CD4-positive, alpha-beta memory T cell (primary cell): ENCODE measurements around the gene SIL1. TPM values are rescaled to one million over a fixed set of nuclear protein-coding genes. Genes with fewer than 3 reads are reported as not detected.
A peak's percentile ranks its signal among the peaks of the same experiment; 100 is the strongest.
"Not testable (repeated sequence)": the region's sequence is repeated elsewhere in the genome, so short reads cannot be mapped to it uniquely, and the experiment has no call there.

Source experiments
- CTCF ChIA-PET: fragments of 350-600 bp; sonication (Branson Sonifier 250); formaldehyde crosslinking; loops from one replicate; lab custom pipeline; 2021; ENCODE audit warnings: inconsistent platforms; ENCODE audit not compliant: partially characterized antibody; lab: Charles Lee
- POLR2A ChIA-PET: fragments of 350-600 bp; sonication (Branson Sonifier 250); formaldehyde crosslinking; loops from one replicate; lab custom pipeline; 2021; ENCODE audit not compliant: partially characterized antibody; lab: Charles Lee
- DNase-seq, 5 donors: peaks; one replicate each; pipeline versions ENCODE4 v3.0.0 to v3.0.0-alpha.2; 2020 to 2022; ENCODE audit warnings: mixed read lengths in 1 of 5
- H3K27ac ChIP-seq: one replicate; pipeline ENCODE4 v1.7.0; 2013; ENCODE audit warnings: low read depth, low read length
- H3K27me3 ChIP-seq: 2 replicates; pipeline ENCODE4 v1.7.0; 2013; ENCODE audit warnings: mild to moderate bottlenecking, low read length, moderate library complexity; ENCODE audit not compliant: insufficient read depth
- H3K36me3 ChIP-seq: 2 replicates; pipeline ENCODE4 v1.7.0; 2013; ENCODE audit warnings: mild to moderate bottlenecking, low read length, moderate library complexity; ENCODE audit not compliant: insufficient read depth
- H3K4me1 ChIP-seq: 2 replicates; pipeline ENCODE4 v1.7.0; 2013; ENCODE audit warnings: mild to moderate bottlenecking, low read length, moderate library complexity; ENCODE audit not compliant: insufficient read depth
- H3K4me3 ChIP-seq, 2 donors: one replicate each; pipeline ENCODE4 v1.7.0; 2013; ENCODE audit warnings: low read length in 2 of 2, mild to moderate bottlenecking in 1 of 2
- H3K9me3 ChIP-seq, 2 donors: one replicate each; pipeline ENCODE4 v1.7.0; 2013; ENCODE audit warnings: low read length in 2 of 2, control low read depth in 1 of 2; ENCODE audit not compliant: control insufficient read depth in 1 of 2
- H3K27ac Mint-ChIP-seq, 7 donors: one replicate each; pipeline ENCODE4 v1.8.0; 2020 to 2021; ENCODE audit warnings: mixed read lengths in 7 of 7, mild to moderate bottlenecking in 6 of 7, inconsistent platforms in 3 of 7, moderate library complexity in 3 of 7
- H3K27me3 Mint-ChIP-seq, 2 donors: one replicate each; pipeline ENCODE4 v1.8.0; 2020 to 2021; ENCODE audit warnings: mixed read lengths in 2 of 2
- H3K36me3 Mint-ChIP-seq, 2 donors: one replicate each; pipeline ENCODE4 v1.8.0; 2020 to 2021; ENCODE audit warnings: mixed read lengths in 2 of 2, inconsistent platforms in 1 of 2, mild to moderate bottlenecking in 1 of 2
- H3K4me1 Mint-ChIP-seq, 4 donors: one replicate each; pipeline ENCODE4 v1.8.0; 2020 to 2021; ENCODE audit warnings: mixed read lengths in 4 of 4, mild to moderate bottlenecking in 1 of 4
- H3K4me3 Mint-ChIP-seq, 8 donors: one replicate each; pipeline ENCODE4 v1.8.0; 2020 to 2021; ENCODE audit warnings: mixed read lengths in 8 of 8, mild to moderate bottlenecking in 7 of 8, moderate library complexity in 6 of 8, inconsistent platforms in 3 of 8
- H3K9me3 Mint-ChIP-seq, 8 donors: one replicate each; pipeline ENCODE4 v1.8.0; 2020 to 2021; ENCODE audit warnings: mixed read lengths in 8 of 8, mild to moderate bottlenecking in 5 of 8, inconsistent platforms in 3 of 8, moderate library complexity in 1 of 8
- intact Hi-C: fragments of 100-400 bp; cut with micrococcal nuclease; formaldehyde crosslinking; loops from one replicate; pipeline ENCODE4 v1.15.1; 2023
- polyA plus RNA-seq, 2 donors: library from polyadenylated mRNA; unstranded; fragments of 300-500 nt; fragmentation: Illumina TruSeq; gene quantifications; one replicate each; pipeline ENCODE4 v1.2.3, GENCODE V29; 2021
- total RNA-seq, 2 experiments: library from RNA; stranded (reverse); gene quantifications; one replicate each; pipeline ENCODE4 v1.2.3, GENCODE V29; 2021

The SIL1 gene
- total and polyA plus RNA-seq, 4 experiments from 2014 or later: 12.2 to 16.7 (median 14.4) TPM

- intact Hi-C loops: no loop called here
- H3K27me3 Mint-ChIP-seq: no peaks in the 10 kb centered on the region
- no peak overlapping the region for H3K4me3 Mint-ChIP-seq
- CTCF ChIA-PET: no interaction called here
- DNase-seq: no peak
- H3K4me3 ChIP-seq: no peak overlapping the region
- peaks cover 5 to 11% of the 10 kb centered on the region in 2 donors for H3K36me3 Mint-ChIP-seq
- H3K27ac ChIP-seq: no peak overlapping the region
- H3K9me3 Mint-ChIP-seq: no peaks in the 10 kb centered on the region
- no peak overlapping the region for H3K27ac Mint-ChIP-seq
- POLR2A ChIA-PET: no interaction called here
- H3K4me1 Mint-ChIP-seq: peaks cover 4 to 19% (median 12%) of the 10 kb centered on the region in 4 donors
- H3K27me3 ChIP-seq: no peaks in the 10 kb centered on the region
- H3K9me3 ChIP-seq: no peaks in the 10 kb centered on the region
- H3K4me1 ChIP-seq: no peaks in the 10 kb centered on the region
- no peaks in the 10 kb centered on the region for H3K36me3 ChIP-seq
These were observed 16.2 kb downstream of the SIL1 start for GRCh38 chr5:139181835-139182452.

GRCh38 chr5:139181322-139181730 is 16.8 kb downstream of the SIL1 start:
- peaks cover 3 to 8% of the 10 kb centered on the region in 2 donors for H3K36me3 Mint-ChIP-seq
- no peak overlapping the region for H3K4me3 Mint-ChIP-seq
- no peaks in the 10 kb centered on the region for H3K9me3 Mint-ChIP-seq
- ChIA-PET POLR2A (no interaction called here), CTCF (no interaction called here)
- no peaks in the 10 kb centered on the region for H3K27me3 Mint-ChIP-seq
- no peak overlapping the region for H3K4me3 ChIP-seq
- H3K4me1 ChIP-seq: no peaks in the 10 kb centered on the region
- no peaks in the 10 kb centered on the region for H3K36me3 ChIP-seq
- H3K9me3 ChIP-seq: no peaks in the 10 kb centered on the region
- intact Hi-C loops: no loop called here
- no peaks in the 10 kb centered on the region for H3K27me3 ChIP-seq
- no peak for DNase-seq
- no peak overlapping the region for H3K27ac ChIP-seq
- peaks cover 4 to 19% (median 12%) of the 10 kb centered on the region in 4 donors for H3K4me1 Mint-ChIP-seq
- peak overlapping the region in 1 of 7 donors; percentile 63 for H3K27ac Mint-ChIP-seq

- H3K27ac Mint-ChIP-seq: no peak overlapping the region
These were observed 17.3 kb downstream of the SIL1 start for GRCh38 chr5:139180850-139181249.

GRCh38 chr5:139179778-139180513 is 18.2 kb downstream of the SIL1 start:
- DNase-seq, intact Hi-C loops: not testable (repeated sequence)
- peak overlapping the region in 1 of 8 donors; percentile 43 for H3K4me3 Mint-ChIP-seq

More at GRCh38 chr5:139180850-139181249, 17.3 kb downstream of the SIL1 start:
- H3K27me3 Mint-ChIP-seq: no peaks in the 10 kb centered on the region
- H3K36me3 Mint-ChIP-seq: peaks cover 6 to 11% of the 10 kb centered on the region in 2 donors
- Histone ChIP-seq H3K27ac (no peak overlapping the region), H3K9me3 (no peaks in the 10 kb centered on the region), H3K36me3 (no peaks in the 10 kb centered on the region), H3K4me3 (no peak overlapping the region), H3K4me1 (no peaks in the 10 kb centered on the region), H3K27me3 (no peaks in the 10 kb centered on the region)
- CTCF ChIA-PET: no interaction called here
- no peak for DNase-seq
- intact Hi-C loops: no loop called here
- POLR2A ChIA-PET: no interaction called here
- peaks cover 4 to 19% (median 12%) of the 10 kb centered on the region in 4 donors for H3K4me1 Mint-ChIP-seq
- no peaks in the 10 kb centered on the region for H3K9me3 Mint-ChIP-seq
- no peak overlapping the region for H3K4me3 Mint-ChIP-seq

GRCh38 chr5:139178935-139179334 is 19.2 kb downstream of the SIL1 start:
- DNase-seq: no peak
- H3K9me3 Mint-ChIP-seq: peaks cover 0 to 7% (median 0%) of the 10 kb centered on the region in 8 donors
- H3K4me1 Mint-ChIP-seq: peaks cover 7 to 24% (median 16%) of the 10 kb centered on the region in 4 donors
- no peaks in the 10 kb centered on the region for H3K27me3 ChIP-seq
- H3K4me3 Mint-ChIP-seq: no peak overlapping the region
- POLR2A ChIA-PET: no interaction called here
- H3K9me3 ChIP-seq: no peaks in the 10 kb centered on the region
- peaks cover 11 to 15% of the 10 kb centered on the region in 2 donors for H3K36me3 Mint-ChIP-seq
- H3K36me3 ChIP-seq: no peaks in the 10 kb centered on the region
- H3K27ac ChIP-seq: no peak overlapping the region
- H3K4me3 ChIP-seq: no peak overlapping the region
- CTCF ChIA-PET: no interaction called here
- no peak overlapping the region for H3K27ac Mint-ChIP-seq
- intact Hi-C loops: no loop called here
- no peaks in the 10 kb centered on the region for H3K4me1 ChIP-seq
- H3K27me3 Mint-ChIP-seq: no peaks in the 10 kb centered on the region

More at GRCh38 chr5:139179778-139180513, 18.2 kb downstream of the SIL1 start:
- H3K27me3 ChIP-seq, H3K9me3 ChIP-seq, H3K27ac Mint-ChIP-seq, H3K4me3 ChIP-seq, H3K27ac ChIP-seq, POLR2A ChIA-PET, H3K27me3 Mint-ChIP-seq, H3K36me3 ChIP-seq, CTCF ChIA-PET, H3K9me3 Mint-ChIP-seq, H3K4me1 ChIP-seq: not testable (repeated sequence)
- peaks cover 7 to 24% (median 16%) of the 10 kb centered on the region in 4 donors for H3K4me1 Mint-ChIP-seq
- peaks cover 11 to 15% of the 10 kb centered on the region in 2 donors for H3K36me3 Mint-ChIP-seq

GRCh38 chr5:139178589-139178917 is 19.6 kb downstream of the SIL1 start:
- intact Hi-C loops: no loop called here
- Mint-ChIP-seq H3K27ac (no peak overlapping the region), H3K4me1 (peaks cover 7 to 24% (median 16%) of the 10 kb centered on the region in 4 donors), H3K4me3 (no peak overlapping the region), H3K36me3 (peaks cover 11 to 15% of the 10 kb centered on the region in 2 donors), H3K9me3 (peaks cover 0 to 9% (median 0%) of the 10 kb centered on the region in 8 donors), H3K27me3 (no peaks in the 10 kb centered on the region)
- no peak for DNase-seq
- ChIA-PET POLR2A (no interaction called here), CTCF (no interaction called here)
- no peaks in the 10 kb centered on the region for H3K9me3 ChIP-seq
- no peaks in the 10 kb centered on the region for H3K36me3 ChIP-seq
- H3K4me1 ChIP-seq: no peaks in the 10 kb centered on the region
- H3K27me3 ChIP-seq: no peaks in the 10 kb centered on the region
- H3K4me3 ChIP-seq: no peak overlapping the region
- H3K27ac ChIP-seq: no peak overlapping the region

GRCh38 chr5:139177809-139178588 is 20.2 kb downstream of the SIL1 start:
- POLR2A ChIA-PET: no interaction called here
- H3K36me3 Mint-ChIP-seq: peaks cover 10 to 15% of the 10 kb centered on the region in 2 donors
- DNase-seq: no peak
- Histone ChIP-seq H3K4me3 (no peak overlapping the region), H3K27ac (no peak overlapping the region), H3K9me3 (no peaks in the 10 kb centered on the region), H3K27me3 (no peaks in the 10 kb centered on the region), H3K36me3 (no peaks in the 10 kb centered on the region), H3K4me1 (no peaks in the 10 kb centered on the region)
- CTCF ChIA-PET: no interaction called here
- intact Hi-C loops: no loop called here
- H3K27me3 Mint-ChIP-seq: no peaks in the 10 kb centered on the region
- no peak overlapping the region for H3K27ac Mint-ChIP-seq
- H3K4me3 Mint-ChIP-seq: no peak overlapping the region
- peaks cover 0 to 10% (median 0%) of the 10 kb centered on the region in 8 donors for H3K9me3 Mint-ChIP-seq
- H3K4me1 Mint-ChIP-seq: peaks cover 7 to 24% (median 16%) of the 10 kb centered on the region in 4 donors
